Sigmoid colon (tissue), 7 donors: ENCODE data around the gene SEMA5B. TPM values are rescaled to one million over a fixed set of nuclear protein-coding genes. Genes with fewer than 3 reads are reported as not detected.

ENCODE experiments used
- DNase-seq: peaks from one replicate; pipeline ENCODE4 v3.0.0-alpha.2; 2019
- H3K27ac ChIP-seq, 4 donors: fragments of 200-600 bp; sonication (generic); one replicate each; pipeline ENCODE4 v1.5.1; 2016 to 2019; ENCODE audit warnings: mild to moderate bottlenecking in 1 of 4
- H3K27me3 ChIP-seq, 3 donors: fragments of 200-600 bp; sonication (generic); one replicate each; pipeline ENCODE4 v1.5.1; 2019; ENCODE audit warnings: mild to moderate bottlenecking in 1 of 3
- H3K36me3 ChIP-seq, 4 donors: fragments of 200-600 bp; sonication (generic); one replicate each; pipeline ENCODE4 v1.5.1; 2016 to 2019
- H3K4me1 ChIP-seq, 4 donors: fragments of 200-600 bp; sonication (generic); one replicate each; pipeline ENCODE4 v1.5.1; 2017 to 2019
- H3K4me3 ChIP-seq, 4 donors: fragments of 200-600 bp; sonication (generic); one replicate each; pipeline ENCODE4 v1.5.1; 2017 to 2019; ENCODE audit warnings: mild to moderate bottlenecking in 2 of 4, moderate library complexity in 1 of 4
- H3K9me3 ChIP-seq, 4 donors: fragments of 200-600 bp in 3 of 4; sonication (generic) in 3 of 4; one replicate each; pipeline versions ENCODE4 v1.5.1 to v1.6.1; 2013 to 2019
- CTCF ChIP-seq, 4 experiments: fragments of 450-650 bp in 3 of 4; fragments of 200-600 bp in 1 of 4; IDR thresholded peaks; one replicate each; pipeline ENCODE4 v1.5.1; 2016 to 2019; ENCODE audit warnings: antibody characterized with exemption in 4 of 4, mild to moderate bottlenecking in 3 of 4, moderate library complexity in 2 of 4
- EP300 ChIP-seq, 4 donors: sonication (generic); formaldehyde crosslinking; IDR thresholded peaks; one replicate each; pipeline ENCODE4 v1.6.1; 2017; ENCODE audit warnings: antibody characterized with exemption in 4 of 4
- POLR2A ChIP-seq, 2 donors: fragments of 450-650 bp; IDR thresholded peaks; one replicate each; pipeline ENCODE4 v1.6.1; 2016; ENCODE audit warnings: antibody characterized with exemption in 2 of 2, mild to moderate bottlenecking in 2 of 2, moderate library complexity in 2 of 2
- POLR2AphosphoS5 ChIP-seq, 4 donors: sonication (generic); formaldehyde crosslinking; IDR thresholded peaks; one replicate each; pipeline ENCODE4 v1.6.1; 2017; ENCODE audit warnings: antibody characterized with exemption in 4 of 4
- WGBS, 2 donors: extraction: QIAGEN DNeasy Blood & Tissue Kit; methylation state at CpG; one replicate each; pipeline ENCODE4 v1.1.7; 2013; 5-methylcytosine and 5-hydroxymethylcytosine counted together
- intact Hi-C: fragments of 100-400 bp; cut with DNase I; formaldehyde crosslinking; loops from one replicate; pipeline ENCODE4 v1.15.1; 2023
- polyA plus RNA-seq, 3 donors: library from polyadenylated mRNA; stranded (reverse); fragments of 200-250 nt; gene quantifications; one replicate each; pipeline ENCODE4 v1.2.3, GENCODE V29; 2013
- total RNA-seq, 4 donors: library from RNA; depleted of rRNA; stranded (reverse); fragments of >200 nt; gene quantifications; one replicate each; pipeline ENCODE4 v1.1.0, GENCODE V29; 2016
- donor health status: healthy with polysubstance abuse.
- donor health status: Bipolar disorder and iron deficiency.
- donor health status: healthy.

SEMA5B gene
- total and polyA plus RNA-seq, 7 donors: 0.36 to 0.69 (median 0.55) TPM; not detected in 2

- 84% methylated on average over 3 of the region's 3 CpGs for WGBS, 2 donors
- TF ChIP-seq EP300 (IDR thresholded peaks at IDR 0.05) (no peak), POLR2A (IDR thresholded peaks at IDR 0.05) (no peak), CTCF (IDR thresholded peaks at IDR 0.05) (no peak), POLR2AphosphoS5 (IDR thresholded peaks at IDR 0.05) (no peak)
- no peaks in the 10 kb centered on the region for H3K9me3 ChIP-seq
- H3K4me1 ChIP-seq: peaks cover 0 to 6% (median 2%) of the 10 kb centered on the region in 4 donors
- no peak overlapping the region for H3K4me3 ChIP-seq
- intact Hi-C loops: no loop called here
- H3K27ac ChIP-seq: no peak overlapping the region
- H3K36me3 ChIP-seq: no peaks in the 10 kb centered on the region
- H3K27me3 ChIP-seq: peaks cover 9 to 25% (median 21%) of the 10 kb centered on the region in 3 donors
- no peak for DNase-seq
Measured at GRCh38 chr3:122908251-122908650, 119.3 kb downstream of the SEMA5B start.

GRCh38 chr3:122907471-122907870, 120.1 kb downstream of the SEMA5B start:
- H3K4me3 ChIP-seq: no peak overlapping the region
- H3K27me3 ChIP-seq: peaks cover 3 to 17% (median 13%) of the 10 kb centered on the region in 3 donors
- H3K9me3 ChIP-seq: no peaks in the 10 kb centered on the region
- DNase-seq: no peak
- whole genome bisulfite sequencing, 2 donors: 92 to 95% methylated on average over 4 of the region's 4 CpGs
- H3K36me3 ChIP-seq: no peaks in the 10 kb centered on the region
- intact Hi-C loops: no loop called here
- H3K27ac ChIP-seq: no peak overlapping the region
- no peak for TF ChIP-seq CTCF (IDR thresholded peaks at IDR 0.05)
- no peak for TF ChIP-seq EP300 (IDR thresholded peaks at IDR 0.05)
- TF ChIP-seq POLR2A (IDR thresholded peaks at IDR 0.05): no peak
- no peak for TF ChIP-seq POLR2AphosphoS5 (IDR thresholded peaks at IDR 0.05)
- no peaks in the 10 kb centered on the region for H3K4me1 ChIP-seq

GRCh38 chr3:122903171-122903570, 124.4 kb downstream of the SEMA5B start:
- WGBS, 2 donors: 78 to 87% methylated on average over 4 of the region's 4 CpGs
- TF ChIP-seq CTCF (IDR thresholded peaks at IDR 0.05) (no peak), POLR2A (IDR thresholded peaks at IDR 0.05) (no peak), POLR2AphosphoS5 (IDR thresholded peaks at IDR 0.05) (no peak), EP300 (IDR thresholded peaks at IDR 0.05) (no peak)
- Histone ChIP-seq H3K36me3 (no peaks in the 10 kb centered on the region), H3K9me3 (no peaks in the 10 kb centered on the region), H3K27me3 (no peaks in the 10 kb centered on the region), H3K4me3 (no peak overlapping the region), H3K27ac (no peak overlapping the region), H3K4me1 (no peaks in the 10 kb centered on the region)
- intact Hi-C loops: no loop called here
- DNase-seq: no peak

GRCh38 chr3:122902326-122902725, 125.2 kb downstream of the SEMA5B start:
- Histone ChIP-seq H3K4me3 (no peak overlapping the region), H3K9me3 (no peaks in the 10 kb centered on the region), H3K36me3 (no peaks in the 10 kb centered on the region), H3K27ac (no peak overlapping the region), H3K4me1 (no peaks in the 10 kb centered on the region), H3K27me3 (no peaks in the 10 kb centered on the region)
- WGBS, 2 donors: 91 to 92% methylated on average over 2 of the region's 2 CpGs
- DNase-seq: no peak
- TF ChIP-seq POLR2AphosphoS5 (IDR thresholded peaks at IDR 0.05) (no peak), CTCF (IDR thresholded peaks at IDR 0.05) (no peak), EP300 (IDR thresholded peaks at IDR 0.05) (no peak), POLR2A (IDR thresholded peaks at IDR 0.05) (no peak)
- intact Hi-C loops: no loop called here

GRCh38 chr3:122898298-122898697, 129.3 kb downstream of the SEMA5B start:
- intact Hi-C loops: no loop called here
- 33 to 72% methylated on average over 4 of the region's 4 CpGs for WGBS, 2 donors
- no peaks in the 10 kb centered on the region for H3K9me3 ChIP-seq
- no peak for DNase-seq
- H3K36me3 ChIP-seq: no peaks in the 10 kb centered on the region
- no peak for TF ChIP-seq CTCF (IDR thresholded peaks at IDR 0.05)
- no peak for TF ChIP-seq POLR2A (IDR thresholded peaks at IDR 0.05)
- TF ChIP-seq EP300 (IDR thresholded peaks at IDR 0.05): no peak
- TF ChIP-seq POLR2AphosphoS5 (IDR thresholded peaks at IDR 0.05): no peak
- H3K4me3 ChIP-seq: no peak overlapping the region
- no peak overlapping the region for H3K27ac ChIP-seq
- H3K27me3 ChIP-seq: no peaks in the 10 kb centered on the region
- H3K4me1 ChIP-seq: peaks cover 0 to 6% (median 0%) of the 10 kb centered on the region in 4 donors
